ENCODE measurements around the gene TTC23.

DNA sequence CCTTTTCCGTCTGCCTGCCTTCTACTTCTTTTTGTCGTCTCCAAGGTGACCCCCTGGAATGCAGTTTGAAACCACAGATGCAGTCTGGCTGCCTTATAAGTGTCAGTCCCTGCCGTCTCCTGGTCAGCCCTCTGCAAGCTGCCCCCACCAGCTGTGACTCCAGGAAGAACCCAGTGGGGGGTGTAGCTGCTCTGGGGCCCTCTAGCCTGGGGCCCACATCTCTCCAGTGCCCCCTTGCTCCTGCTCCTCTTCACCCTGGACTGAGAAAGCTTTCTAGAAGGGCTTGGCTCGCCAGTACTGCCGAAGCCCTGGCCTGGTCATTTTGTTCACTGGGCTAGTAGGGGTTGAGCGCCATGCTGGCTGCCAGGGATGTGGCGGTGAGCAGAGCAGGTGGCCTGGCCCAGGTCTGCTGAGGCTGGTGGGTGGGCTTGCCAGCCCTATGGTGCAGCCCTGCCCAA is 123.2 kb downstream of the TTC23 start:
- TF ChIP-seq POLR2A (IDR thresholded peaks at IDR 0.05), result no peak
- TF ChIP-seq, protein P1, sequence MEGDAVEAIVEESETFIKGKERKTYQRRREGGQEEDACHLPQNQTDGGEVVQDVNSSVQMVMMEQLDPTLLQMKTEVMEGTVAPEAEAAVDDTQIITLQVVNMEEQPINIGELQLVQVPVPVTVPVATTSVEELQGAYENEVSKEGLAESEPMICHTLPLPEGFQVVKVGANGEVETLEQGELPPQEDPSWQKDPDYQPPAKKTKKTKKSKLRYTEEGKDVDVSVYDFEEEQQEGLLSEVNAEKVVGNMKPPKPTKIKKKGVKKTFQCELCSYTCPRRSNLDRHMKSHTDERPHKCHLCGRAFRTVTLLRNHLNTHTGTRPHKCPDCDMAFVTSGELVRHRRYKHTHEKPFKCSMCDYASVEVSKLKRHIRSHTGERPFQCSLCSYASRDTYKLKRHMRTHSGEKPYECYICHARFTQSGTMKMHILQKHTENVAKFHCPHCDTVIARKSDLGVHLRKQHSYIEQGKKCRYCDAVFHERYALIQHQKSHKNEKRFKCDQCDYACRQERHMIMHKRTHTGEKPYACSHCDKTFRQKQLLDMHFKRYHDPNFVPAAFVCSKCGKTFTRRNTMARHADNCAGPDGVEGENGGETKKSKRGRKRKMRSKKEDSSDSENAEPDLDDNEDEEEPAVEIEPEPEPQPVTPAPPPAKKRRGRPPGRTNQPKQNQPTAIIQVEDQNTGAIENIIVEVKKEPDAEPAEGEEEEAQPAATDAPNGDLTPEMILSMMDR (IDR thresholded peaks at IDR 0.05), result no peak
